ENCODE results near the gene CCDC83. TPM values are rescaled to one million over a fixed set of nuclear protein-coding genes. Genes with fewer than 3 reads are reported as not detected.

The CCDC83 gene
- total and polyA plus RNA-seq, 2 experiments from 2014 or later: not detected

DNA sequence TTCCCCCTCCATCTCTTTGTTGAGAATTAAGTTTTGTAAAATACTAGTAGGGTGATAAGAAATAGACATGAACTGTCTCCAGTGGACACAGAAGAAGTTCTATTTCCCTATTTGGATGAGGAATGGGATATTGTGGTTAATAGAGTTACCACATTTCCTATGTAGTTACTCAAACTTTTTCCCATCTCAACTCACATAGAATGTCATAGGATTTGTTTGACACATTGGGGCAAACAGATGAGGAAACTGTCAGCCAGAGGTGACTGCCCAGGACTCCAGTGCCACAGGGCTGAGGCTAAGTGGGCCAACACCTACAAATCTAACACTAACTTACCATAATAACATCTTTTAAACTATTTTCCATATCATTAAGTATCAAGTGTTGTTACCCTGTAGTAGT lies 58.3 kb downstream of the CCDC83 start:
- Histone ChIP-seq H3K4me3 (no peak overlapping the region), H3K4me1 (ENCODE audit: insufficient read depth) (peaks cover 2% of the 10 kb centered on the region; the same call in 1 of the 2 replicates), H3K9me2 (ENCODE audit: insufficient read depth) (no peaks in the 10 kb centered on the region), H3K27ac (ENCODE audit: low read depth) (no peak overlapping the region), H4K20me1 (replicated peaks; ENCODE audit: insufficient read depth) (no peaks in the 10 kb centered on the region), H3K36me3 (ENCODE audit: insufficient read depth) (no peaks in the 10 kb centered on the region; the same call in 1 of the 2 replicates), H3K4me2 (no peak overlapping the region), H3K27me3 (ENCODE audit: insufficient read depth) (no peaks in the 10 kb centered on the region), H3K79me2 (replicated peaks; ENCODE audit: insufficient read depth) (no peaks in the 10 kb centered on the region), H3F3A (replicated peaks; ENCODE audit: low read depth) (no peaks in the 10 kb centered on the region), H2AFZ (no peak overlapping the region)
- peaks cover 9% of the 10 kb centered on the region; the same call in 2 of the 3 replicates for H3K36me3 Mint-ChIP-seq (ENCODE audit: low read depth)
- DNase-seq (ENCODE audit: low spot score) (no peak), ATAC-seq (no peak)
- TF ChIP-seq NANOG (IDR thresholded peaks at IDR 0.05; ENCODE audit: borderline replicate concordance) (no peak), ZNF462 (CRISPR knock-in tag; IDR thresholded peaks at IDR 0.05) (no peak), STAT1 (IDR thresholded peaks at IDR 0.05; ENCODE audit: unreplicated experiment) (no peak), EZH2phosphoT487 (IDR thresholded peaks at IDR 0.05; ENCODE audit: unreplicated experiment) (no peak), ZNF331 (CRISPR knock-in tag; IDR thresholded peaks at IDR 0.05; ENCODE audit: low read depth) (no peak), CREB1 (CRISPR knock-in tag; IDR thresholded peaks at IDR 0.05; ENCODE audit: low read depth) (no peak), POLR2AphosphoS5 (IDR thresholded peaks at IDR 0.05; ENCODE audit: low read depth) (no peak), EZH2 (IDR thresholded peaks at IDR 0.05; ENCODE audit: low read depth, unreplicated experiment) (no peak), ETS1 (IDR thresholded peaks at IDR 0.05) (no peak), ZNF114 (CRISPR knock-in tag; IDR thresholded peaks at IDR 0.05) (no peak)
- TF ChIP-seq, protein P1, sequence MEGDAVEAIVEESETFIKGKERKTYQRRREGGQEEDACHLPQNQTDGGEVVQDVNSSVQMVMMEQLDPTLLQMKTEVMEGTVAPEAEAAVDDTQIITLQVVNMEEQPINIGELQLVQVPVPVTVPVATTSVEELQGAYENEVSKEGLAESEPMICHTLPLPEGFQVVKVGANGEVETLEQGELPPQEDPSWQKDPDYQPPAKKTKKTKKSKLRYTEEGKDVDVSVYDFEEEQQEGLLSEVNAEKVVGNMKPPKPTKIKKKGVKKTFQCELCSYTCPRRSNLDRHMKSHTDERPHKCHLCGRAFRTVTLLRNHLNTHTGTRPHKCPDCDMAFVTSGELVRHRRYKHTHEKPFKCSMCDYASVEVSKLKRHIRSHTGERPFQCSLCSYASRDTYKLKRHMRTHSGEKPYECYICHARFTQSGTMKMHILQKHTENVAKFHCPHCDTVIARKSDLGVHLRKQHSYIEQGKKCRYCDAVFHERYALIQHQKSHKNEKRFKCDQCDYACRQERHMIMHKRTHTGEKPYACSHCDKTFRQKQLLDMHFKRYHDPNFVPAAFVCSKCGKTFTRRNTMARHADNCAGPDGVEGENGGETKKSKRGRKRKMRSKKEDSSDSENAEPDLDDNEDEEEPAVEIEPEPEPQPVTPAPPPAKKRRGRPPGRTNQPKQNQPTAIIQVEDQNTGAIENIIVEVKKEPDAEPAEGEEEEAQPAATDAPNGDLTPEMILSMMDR (conservative IDR thresholded peaks at IDR 0.05; ENCODE audit: low read depth in 2 of 2): no peak
- no peak overlapping the region for H3K4me3 Mint-ChIP-seq
- peaks cover 6% of the 10 kb centered on the region; the same call in 2 of the 3 replicates for H3K4me1 Mint-ChIP-seq
- peaks cover 11% of the 10 kb centered on the region for H3K9me3 Mint-ChIP-seq
- H3K27me3 Mint-ChIP-seq (ENCODE audit: insufficient read depth, low read depth, poor library complexity): no peaks in the 10 kb centered on the region
- H3K27ac Mint-ChIP-seq: no peak overlapping the region
